Hematopoietic multipotent progenitor cell treated with erythropoietin and hydrocortisone succinate and interleukin-3 and kit ligand, for 4 days (in vitro differentiated cells): ENCODE measurements around the gene CST11.
A peak's percentile ranks its signal among the peaks of the same experiment; 100 is the strongest.

ENCODE experiments used
- DNase-seq: peaks from one replicate; pipeline ENCODE4 v3.0.0-alpha.2; 2015

Gene CST11

GRCh38 chr20:23453549-23454543 lies 1.2 kb upstream of the CST11 start:
- no peak for DNase-seq

GRCh38 chr20:23451956-23452487 lies 654 bp downstream of the CST11 start:
- DNase-seq: no peak

- no peak for DNase-seq
These were observed 1.8 kb downstream of the CST11 start for GRCh38 chr20:23450877-23451276.

- DNase-seq: peak; percentile 55
These were observed 3.3 kb downstream of the CST11 start for GRCh38 chr20:23449421-23449820.

GRCh38 chr20:23448167-23448566 lies 4.5 kb downstream of the CST11 start:
- no peak for DNase-seq

- peak; percentile 77 for DNase-seq
These were observed 6.2 kb downstream of the CST11 start for GRCh38 chr20:23446505-23446904.

- no peak for DNase-seq
These were observed 7.0 kb downstream of the CST11 start for GRCh38 chr20:23445596-23446217.

- DNase-seq: no peak
These were observed 7.8 kb downstream of the CST11 start for GRCh38 chr20:23444859-23445258.

- DNase-seq: no peak
These were observed 10.2 kb downstream of the CST11 start for GRCh38 chr20:23442436-23442835.

- peak; percentile 85 for DNase-seq
These were observed 10.8 kb downstream of the CST11 start for GRCh38 chr20:23441850-23442313.

- DNase-seq: no peak
These were observed 12.7 kb downstream of the CST11 start for GRCh38 chr20:23440004-23440403.

GRCh38 chr20:23438661-23439060 lies 14.0 kb downstream of the CST11 start:
- no peak for DNase-seq

- DNase-seq: no peak
These were observed 15.4 kb downstream of the CST11 start for GRCh38 chr20:23437126-23437899.

GRCh38 chr20:23436681-23437080 lies 16.0 kb downstream of the CST11 start:
- peak; percentile 15 for DNase-seq

- DNase-seq: no peak
These were observed 16.8 kb downstream of the CST11 start for GRCh38 chr20:23435626-23436539.

- DNase-seq: no peak
These were observed 18.0 kb downstream of the CST11 start for GRCh38 chr20:23434521-23435313.

- DNase-seq: no peak
These were observed 19.0 kb downstream of the CST11 start for GRCh38 chr20:23433628-23434027.

- no peak for DNase-seq
These were observed 27.5 kb downstream of the CST11 start for GRCh38 chr20:23425129-23425528.

- peak; percentile 98 for DNase-seq
These were observed 31.4 kb downstream of the CST11 start, which contains the start of gene NAPB for GRCh38 chr20:23420943-23421931. Gene NAPB (minus strand): TSS chr20:23421488. CDS start chr20:23421402, 86 bp downstream.
